NK-92 treated with Interleukin-12 subunit alpha and Interleukin-12 subunit beta, amount 100 ng/mL, for 24 hours (cell line): Measurements from ENCODE around the gene BRWD1.

ENCODE experiments used
- DNase-seq: peaks from one replicate; lab custom pipeline; 2025; lab: John Stamatoyannopoulos, UW

The BRWD1 gene

DNA sequence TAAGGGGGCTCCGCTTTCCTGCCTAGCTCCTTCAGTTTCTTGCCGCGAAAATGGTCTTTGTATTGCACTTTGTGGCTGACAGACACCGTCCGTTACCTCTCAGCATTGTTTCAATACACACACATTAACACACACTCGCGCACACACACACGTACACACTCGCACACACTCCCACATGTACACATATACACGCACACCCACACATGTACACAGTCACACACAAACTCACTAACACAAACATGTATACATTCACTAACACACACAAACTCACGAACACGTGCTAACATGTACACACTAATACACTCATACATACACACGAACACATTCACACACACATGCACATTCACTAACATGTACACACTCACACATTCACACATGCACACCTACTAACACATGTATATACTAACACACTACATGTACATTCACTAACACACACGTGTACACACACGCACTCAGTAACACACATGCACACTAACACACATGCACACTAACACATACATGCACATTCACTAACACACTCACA is 179.1 kb downstream of the BRWD1 start:
- no peak for DNase-seq
